IPS-20b (cell line): ENCODE results near the gene HLA-DMA.

ENCODE experiments used
- H3K27ac ChIP-seq: one replicate; pipeline ENCODE4 v1.5.1; 2013; ENCODE audit warnings: low read length
- H3K27me3 ChIP-seq: 2 replicates; pipeline ENCODE4 v1.6.1; 2013; ENCODE audit warnings: mild to moderate bottlenecking, low read length, inconsistent platforms; ENCODE audit not compliant: insufficient read depth
- H3K36me3 ChIP-seq: 2 replicates; pipeline ENCODE4 v1.6.1; 2013; ENCODE audit warnings: low read depth, mild to moderate bottlenecking, inconsistent platforms, low read length, moderate library complexity; ENCODE audit not compliant: insufficient read depth
- H3K4me1 ChIP-seq: 2 replicates; pipeline ENCODE4 v1.6.1; 2013; ENCODE audit warnings: mild to moderate bottlenecking, control low read depth, inconsistent platforms, low read length, moderate library complexity; ENCODE audit not compliant: insufficient read depth
- H3K4me3 ChIP-seq: 2 replicates; pipeline ENCODE4 v1.5.1; 2013; ENCODE audit warnings: mild to moderate bottlenecking, low read length, inconsistent platforms
- H3K9ac ChIP-seq: 2 replicates; pipeline ENCODE4 v1.6.1; 2013; ENCODE audit warnings: low read depth, mild to moderate bottlenecking, inconsistent platforms, low read length, moderate library complexity
- H3K9me3 ChIP-seq: 2 replicates; pipeline ENCODE4 v1.6.1; 2013; ENCODE audit warnings: mild to moderate bottlenecking, low read depth, low read length, inconsistent platforms; ENCODE audit not compliant: insufficient read depth

HLA-DMA gene

DNA sequence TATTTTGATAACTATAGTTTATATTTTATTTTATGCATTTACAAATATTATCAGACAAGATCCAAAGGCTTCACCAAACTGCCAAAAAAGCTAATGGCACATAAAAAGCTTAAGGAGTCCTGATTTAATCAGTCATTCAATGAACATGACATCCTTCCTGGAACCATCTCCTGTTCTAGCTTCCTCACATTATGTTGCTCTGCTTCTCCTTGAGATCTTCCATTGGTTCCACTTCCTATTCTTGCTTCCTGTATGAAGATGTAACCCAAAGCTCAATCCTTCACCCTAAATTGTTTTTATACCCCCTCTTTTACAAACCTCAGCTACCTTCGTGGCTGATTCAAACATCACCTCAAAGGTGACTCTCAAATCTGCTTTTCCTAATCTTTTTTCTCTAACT, 11.0 kb upstream of the HLA-DMA start:
- H3K36me3 ChIP-seq, result no peaks in the 10 kb centered on the region
- no peak overlapping the region for H3K27ac ChIP-seq
- H3K4me3 ChIP-seq, result no peak overlapping the region
- H3K9me3 ChIP-seq, result no peaks in the 10 kb centered on the region
- no peak overlapping the region for H3K9ac ChIP-seq
- H3K27me3 ChIP-seq, result no peaks in the 10 kb centered on the region
- peaks cover 8% of the 10 kb centered on the region for H3K4me1 ChIP-seq

DNA sequence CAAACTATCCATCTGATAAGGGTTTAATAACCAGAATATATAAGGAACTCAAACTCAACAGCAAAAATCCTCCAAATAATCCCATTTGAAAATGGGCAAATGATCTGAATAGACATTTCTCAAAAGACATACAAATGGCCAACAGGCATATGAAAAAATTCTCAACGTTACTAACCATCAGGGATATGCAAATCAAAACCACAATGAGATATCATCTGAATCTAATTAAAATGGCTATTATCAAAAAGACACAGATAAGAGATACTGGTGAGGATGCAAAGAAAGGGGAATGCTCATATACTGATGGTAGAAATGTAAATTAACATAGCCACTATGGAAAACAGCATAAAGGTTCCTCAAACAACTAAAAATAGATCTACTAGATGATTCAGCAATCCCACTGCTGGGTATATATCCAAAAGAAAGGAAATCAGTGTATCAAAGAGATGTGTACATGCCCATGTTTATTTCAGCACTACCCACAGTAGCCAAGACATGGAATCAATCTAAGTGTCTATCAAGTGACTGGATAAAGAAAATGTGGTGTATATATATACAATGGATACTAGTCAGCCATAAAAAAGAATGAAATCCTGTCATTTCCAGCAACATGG, 9.4 kb upstream of the HLA-DMA start:
- H3K9me3 ChIP-seq, result no peaks in the 10 kb centered on the region
- H3K9ac ChIP-seq, result no peak overlapping the region
- H3K4me1 ChIP-seq, result peaks cover 8% of the 10 kb centered on the region
- H3K27ac ChIP-seq, result no peak overlapping the region
- H3K27me3 ChIP-seq, result no peaks in the 10 kb centered on the region
- no peak overlapping the region for H3K4me3 ChIP-seq
- no peaks in the 10 kb centered on the region for H3K36me3 ChIP-seq

DNA sequence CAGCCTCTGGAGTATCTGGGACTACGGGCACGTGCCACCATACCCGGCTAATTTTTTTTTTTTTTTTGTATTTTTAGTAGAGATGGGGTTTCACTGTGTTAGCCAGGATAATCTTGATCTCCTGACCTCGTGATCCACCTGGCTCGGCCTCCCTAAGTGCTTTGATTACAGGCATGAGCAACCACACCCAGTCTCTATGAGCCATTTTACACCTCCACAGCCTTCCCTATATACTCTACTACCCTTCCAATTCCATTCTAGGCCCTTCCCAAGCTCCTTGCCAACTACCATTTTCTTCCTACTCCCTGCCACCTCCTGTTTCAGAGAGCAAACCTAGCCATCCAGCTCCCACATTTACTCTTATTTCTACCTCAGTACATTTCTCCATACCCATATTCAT, 7.7 kb upstream of the HLA-DMA start:
- Histone ChIP-seq H3K36me3 (no peaks in the 10 kb centered on the region), H3K27me3 (no peaks in the 10 kb centered on the region)

DNA sequence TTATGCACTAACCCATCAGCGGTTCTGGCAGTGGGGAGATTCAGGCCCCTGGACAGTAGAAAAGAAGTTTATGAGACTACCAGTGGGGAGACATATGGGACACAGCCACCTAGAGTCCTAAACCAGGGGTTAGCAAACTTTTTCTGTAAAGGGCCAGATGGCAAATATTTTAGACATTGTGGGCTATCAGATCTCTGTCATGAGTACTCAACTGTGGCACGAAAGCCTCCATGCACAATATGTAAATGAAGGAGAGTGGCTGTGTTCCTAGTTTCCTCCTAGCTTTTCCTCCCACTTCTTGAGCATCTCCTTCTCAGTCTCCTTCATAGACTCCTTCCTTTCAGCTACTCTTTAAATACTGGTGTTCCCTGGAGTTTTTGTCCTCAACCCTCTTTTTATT, 3.3 kb upstream of the HLA-DMA start:
- no peaks in the 10 kb centered on the region for H3K27me3 ChIP-seq
- no peaks in the 10 kb centered on the region for H3K9me3 ChIP-seq

More for the DNA sequence above, 7.7 kb upstream of the HLA-DMA start:
- H3K4me3 ChIP-seq, result no peak overlapping the region
- H3K9me3 ChIP-seq, result no peaks in the 10 kb centered on the region
- no peaks in the 10 kb centered on the region for H3K4me1 ChIP-seq
- H3K27ac ChIP-seq, result no peak overlapping the region
- H3K9ac ChIP-seq, result no peak overlapping the region

DNA sequence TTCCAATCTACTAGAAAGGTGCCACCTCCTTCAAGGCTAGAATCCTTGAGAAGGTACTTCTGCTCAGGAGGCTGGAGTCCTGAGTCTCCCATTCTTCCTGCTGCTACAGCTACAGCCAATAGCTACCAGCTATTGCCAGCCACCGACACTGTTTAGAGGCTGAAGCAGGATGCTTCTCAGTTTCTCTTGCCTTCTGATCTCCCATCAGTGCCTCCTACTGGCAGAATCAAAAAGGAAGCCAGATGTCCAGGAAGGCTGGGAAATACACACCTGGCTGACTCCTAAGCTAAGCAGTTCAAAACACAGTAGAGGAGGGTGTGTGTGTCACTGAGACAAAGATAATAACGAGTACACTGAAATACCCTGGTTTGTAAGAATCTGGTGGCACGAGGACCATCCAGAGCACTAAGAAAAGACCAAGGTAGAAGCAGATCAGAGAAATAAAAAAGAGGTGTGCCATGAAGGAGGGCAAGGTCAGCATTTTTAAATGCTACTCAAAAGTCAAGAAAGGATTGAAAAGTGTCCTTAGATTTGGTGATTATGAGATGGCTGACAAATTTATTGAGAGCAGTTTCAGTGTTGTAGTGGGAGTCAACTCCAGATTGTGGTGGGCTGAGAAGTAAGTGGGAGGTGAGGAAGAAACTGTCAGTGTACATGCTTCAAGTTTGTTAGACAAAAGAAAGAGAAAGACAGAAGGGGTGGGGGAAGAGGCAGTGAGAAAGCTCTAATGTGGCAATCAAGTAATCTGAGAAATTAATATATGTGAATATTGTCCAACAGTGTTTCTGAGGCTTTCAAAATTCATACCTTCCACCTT, 2.3 kb upstream of the HLA-DMA start:
- H3K4me1 ChIP-seq, result no peaks in the 10 kb centered on the region
- H3K36me3 ChIP-seq, result no peaks in the 10 kb centered on the region
- no peak overlapping the region for H3K9ac ChIP-seq
- no peak overlapping the region for H3K4me3 ChIP-seq
- no peak overlapping the region for H3K27ac ChIP-seq
- H3K9me3 ChIP-seq, result no peaks in the 10 kb centered on the region
- H3K27me3 ChIP-seq, result no peaks in the 10 kb centered on the region

More for the DNA sequence above, 3.3 kb upstream of the HLA-DMA start:
- Histone ChIP-seq H3K4me1 (no peaks in the 10 kb centered on the region), H3K36me3 (no peaks in the 10 kb centered on the region), H3K9ac (no peak overlapping the region), H3K27ac (no peak overlapping the region), H3K4me3 (no peak overlapping the region)

DNA sequence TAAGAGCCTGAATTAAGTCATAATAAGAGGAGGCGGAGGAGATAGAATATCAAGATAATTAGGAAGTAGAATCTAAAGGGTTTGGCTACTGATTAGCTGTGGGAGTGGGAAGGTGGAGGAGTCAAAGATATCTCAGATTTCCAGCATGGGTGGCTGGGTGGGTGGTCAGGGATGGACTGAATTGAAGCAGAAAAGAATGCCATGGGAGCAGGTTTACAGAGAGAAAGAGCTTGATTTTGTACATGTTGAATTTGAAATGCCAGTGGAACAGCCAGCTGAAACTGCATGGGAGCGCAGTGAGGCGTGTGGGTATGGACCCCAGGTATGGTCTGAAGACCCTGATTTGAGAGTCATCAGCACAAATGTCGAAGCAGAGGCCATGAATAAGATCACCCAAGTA, 1.4 kb upstream of the HLA-DMA start:
- Histone ChIP-seq H3K27ac (no peak overlapping the region), H3K4me3 (no peak overlapping the region), H3K4me1 (no peaks in the 10 kb centered on the region)

DNA sequence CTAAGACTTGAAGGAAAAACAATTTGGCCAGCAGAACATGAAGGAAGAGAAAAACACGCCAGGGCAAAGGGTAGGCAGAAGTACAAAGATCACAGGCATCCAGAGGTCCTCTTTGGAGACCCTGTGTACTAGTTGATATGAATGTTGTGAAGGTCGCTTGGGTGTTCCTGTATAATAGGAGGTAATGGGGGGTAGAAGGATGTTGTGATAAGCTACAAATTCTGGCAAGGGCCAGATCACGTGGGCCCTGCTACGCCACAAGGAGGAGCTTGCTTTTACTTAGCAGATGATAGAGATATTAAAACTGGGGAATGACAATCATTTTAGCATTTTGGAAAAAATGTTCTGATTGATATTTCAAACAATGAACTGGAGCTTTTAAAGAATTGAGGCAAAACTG, 878 bp upstream of the HLA-DMA start:
- no peak overlapping the region for H3K27ac ChIP-seq

More for the DNA sequence above, 1.4 kb upstream of the HLA-DMA start:
- Histone ChIP-seq H3K9ac (no peak overlapping the region), H3K9me3 (no peaks in the 10 kb centered on the region), H3K27me3 (no peaks in the 10 kb centered on the region), H3K36me3 (no peaks in the 10 kb centered on the region)

DNA sequence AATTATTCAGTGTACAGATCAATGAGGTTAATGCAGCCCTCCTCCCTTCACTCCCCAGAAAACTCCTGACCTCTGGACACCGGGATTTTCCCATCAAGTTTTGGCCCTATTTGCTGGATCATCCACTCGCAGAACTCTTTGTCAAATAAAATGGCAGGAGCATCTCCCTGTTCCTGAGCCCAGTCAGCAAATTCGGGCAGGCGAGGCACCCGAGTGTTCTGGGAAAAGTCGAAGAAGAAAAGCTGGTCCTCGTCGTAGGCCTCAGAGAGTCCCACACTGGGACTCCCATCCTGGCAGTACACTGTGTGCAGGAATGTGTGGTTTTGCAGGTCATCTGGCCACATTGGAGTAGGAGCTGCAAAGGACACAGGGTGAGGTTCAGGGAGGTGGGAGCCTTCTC, 2.4 kb downstream of the HLA-DMA start:
- H3K27me3 ChIP-seq, result no peaks in the 10 kb centered on the region
- H3K27ac ChIP-seq, result no peak overlapping the region
- H3K4me1 ChIP-seq, result no peaks in the 10 kb centered on the region
- no peaks in the 10 kb centered on the region for H3K9me3 ChIP-seq
- no peaks in the 10 kb centered on the region for H3K36me3 ChIP-seq
- H3K9ac ChIP-seq, result no peak overlapping the region
- H3K4me3 ChIP-seq, result no peak overlapping the region

More for the DNA sequence above, 878 bp upstream of the HLA-DMA start:
- Histone ChIP-seq H3K4me3 (no peak overlapping the region), H3K9ac (no peak overlapping the region), H3K36me3 (no peaks in the 10 kb centered on the region), H3K4me1 (no peaks in the 10 kb centered on the region), H3K27me3 (no peaks in the 10 kb centered on the region), H3K9me3 (no peaks in the 10 kb centered on the region)

DNA sequence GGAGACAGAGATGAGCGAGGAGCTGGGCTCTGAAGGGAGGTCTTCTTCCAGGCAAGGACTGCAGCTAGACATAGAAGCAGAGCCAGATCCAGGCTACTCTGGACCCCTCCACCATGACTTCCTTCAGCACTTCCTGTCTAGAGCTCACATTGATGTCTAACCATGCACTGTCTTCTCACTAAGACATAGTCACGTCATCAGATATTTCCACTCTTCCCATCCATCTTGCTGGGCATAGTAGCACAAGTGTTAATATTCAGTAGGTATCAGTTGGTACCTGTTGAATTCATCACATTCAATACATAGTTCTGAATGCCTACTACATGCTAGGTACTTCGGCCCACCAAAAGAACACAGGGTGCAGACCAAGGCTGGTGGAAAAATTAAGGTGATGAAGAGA, 2.9 kb downstream of the HLA-DMA start:
- H3K4me1 ChIP-seq, result no peaks in the 10 kb centered on the region
- H3K36me3 ChIP-seq, result no peaks in the 10 kb centered on the region
- no peak overlapping the region for H3K4me3 ChIP-seq
- no peak overlapping the region for H3K9ac ChIP-seq
- no peak overlapping the region for H3K27ac ChIP-seq
- H3K9me3 ChIP-seq, result no peaks in the 10 kb centered on the region
- H3K27me3 ChIP-seq, result no peaks in the 10 kb centered on the region

DNA sequence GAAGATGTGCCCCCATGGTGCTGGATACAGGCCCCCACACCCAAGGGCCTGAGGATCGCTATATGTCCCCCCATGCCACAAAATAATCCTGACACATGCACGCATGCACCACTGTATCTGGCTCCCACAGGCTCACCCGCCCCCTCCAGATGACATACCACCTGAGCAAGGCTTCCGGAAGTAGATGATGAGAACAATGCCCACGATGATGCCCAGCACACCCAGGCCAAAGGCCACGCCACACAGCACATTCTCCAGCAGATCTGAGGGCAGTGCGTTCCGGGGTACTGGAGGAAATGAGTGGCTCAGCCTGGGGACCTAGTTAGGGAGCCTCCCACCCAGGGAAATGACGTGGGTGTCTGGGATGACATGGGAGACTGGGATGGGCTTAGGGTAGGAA, 3.8 kb downstream of the HLA-DMA start:
- Histone ChIP-seq H3K36me3 (no peaks in the 10 kb centered on the region), H3K27me3 (no peaks in the 10 kb centered on the region), H3K4me3 (no peak overlapping the region), H3K4me1 (no peaks in the 10 kb centered on the region), H3K9ac (no peak overlapping the region), H3K27ac (no peak overlapping the region), H3K9me3 (no peaks in the 10 kb centered on the region)

DNA sequence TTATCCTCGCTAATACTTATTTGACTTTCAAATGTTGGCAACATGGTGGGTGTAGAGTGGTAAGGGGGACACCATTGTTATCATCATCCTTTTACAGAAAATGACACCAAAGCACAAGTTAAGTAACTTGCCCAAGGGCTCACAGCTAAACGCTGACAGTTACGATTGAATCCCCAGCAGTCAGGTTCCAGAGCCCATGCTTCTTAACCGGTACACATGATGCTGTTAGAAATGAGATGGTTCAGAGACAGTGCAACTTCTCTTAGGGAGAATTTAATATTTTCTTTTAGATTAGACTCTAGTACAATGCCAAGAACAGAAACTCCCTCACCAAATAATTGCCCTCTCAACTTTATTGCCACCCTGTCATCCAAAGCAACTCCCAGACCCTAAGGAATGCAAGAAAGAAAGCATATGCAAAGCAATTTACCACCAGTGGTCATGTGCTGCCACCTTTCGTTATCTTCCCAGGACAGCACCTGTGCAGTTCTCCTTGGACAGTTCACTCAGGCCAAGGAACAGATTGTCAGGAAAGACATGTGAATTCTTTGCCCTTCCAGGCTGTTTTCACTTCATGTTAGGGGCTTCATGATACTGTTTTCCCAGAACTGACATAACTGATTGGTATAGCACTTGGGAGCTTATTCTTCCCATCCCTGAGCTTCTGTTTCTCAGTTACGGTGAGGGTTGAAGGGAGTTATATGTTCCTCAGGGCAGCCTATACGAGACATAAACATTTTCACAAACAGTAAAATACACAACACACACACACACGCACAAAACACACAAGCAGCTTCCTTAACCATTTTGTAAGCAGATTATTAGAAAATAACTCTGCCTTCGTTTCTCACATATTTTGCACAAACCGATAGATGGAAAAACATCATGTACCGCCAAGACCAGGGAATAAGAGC, 5.1 kb downstream of the HLA-DMA start:
- H3K27ac ChIP-seq, result no peak overlapping the region
- no peaks in the 10 kb centered on the region for H3K36me3 ChIP-seq
- no peaks in the 10 kb centered on the region for H3K4me1 ChIP-seq
- H3K27me3 ChIP-seq, result no peaks in the 10 kb centered on the region
- H3K4me3 ChIP-seq, result no peak overlapping the region
- no peak overlapping the region for H3K9ac ChIP-seq
- no peaks in the 10 kb centered on the region for H3K9me3 ChIP-seq
